AG08395 (cell line): ENCODE data around the gene NRIP3.
"Not testable (repeated sequence)": the region's sequence is repeated elsewhere in the genome, so short reads cannot be mapped to it uniquely, and the experiment has no call there.

Source experiments
- DNase-seq: peaks from one replicate; pipeline ENCODE4 v3.0.0; 2012; ENCODE audit warnings: mixed read lengths, low spot score

NRIP3 gene

DNA sequence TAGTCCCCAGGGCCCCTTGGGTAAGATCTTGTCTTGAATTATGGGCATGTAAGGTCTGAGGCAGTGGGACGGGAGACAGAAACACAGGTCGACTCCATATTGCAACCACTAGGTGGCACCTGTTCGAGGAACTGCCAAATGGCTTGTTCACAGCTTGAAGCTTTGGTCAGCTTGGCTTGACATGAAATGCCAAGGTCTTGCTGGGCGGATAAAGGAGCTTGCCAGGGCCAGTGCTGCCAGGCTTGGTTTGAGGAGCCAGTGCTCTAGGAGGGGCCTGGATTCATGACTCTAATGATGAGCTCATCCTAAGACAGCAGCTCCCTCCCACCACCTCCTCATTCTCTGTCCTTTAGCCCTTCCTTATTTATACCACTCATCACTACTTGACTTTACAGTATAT lies 11.9 kb upstream of the NRIP3 start:
- peak; percentile 84 for DNase-seq

DNA sequence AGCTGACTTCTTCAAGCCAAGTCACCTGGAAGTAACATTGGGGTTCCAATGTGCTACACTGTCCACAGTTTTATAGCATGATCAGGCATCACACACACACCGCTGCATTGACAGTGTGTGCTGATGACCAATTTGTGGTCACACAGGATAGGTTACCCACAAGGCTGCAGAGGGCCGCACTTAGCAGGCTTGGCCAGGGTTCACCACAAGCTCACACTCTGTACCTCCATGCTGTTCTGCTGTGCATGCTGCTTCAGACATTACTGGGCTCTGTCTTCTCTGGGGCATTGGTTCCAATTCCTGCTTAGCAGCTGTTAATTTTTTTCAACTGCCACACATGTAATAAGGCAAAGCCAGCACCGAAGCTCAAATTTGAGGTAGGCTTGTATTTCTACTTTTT lies 11.0 kb upstream of the NRIP3 start:
- no peak for DNase-seq

DNA sequence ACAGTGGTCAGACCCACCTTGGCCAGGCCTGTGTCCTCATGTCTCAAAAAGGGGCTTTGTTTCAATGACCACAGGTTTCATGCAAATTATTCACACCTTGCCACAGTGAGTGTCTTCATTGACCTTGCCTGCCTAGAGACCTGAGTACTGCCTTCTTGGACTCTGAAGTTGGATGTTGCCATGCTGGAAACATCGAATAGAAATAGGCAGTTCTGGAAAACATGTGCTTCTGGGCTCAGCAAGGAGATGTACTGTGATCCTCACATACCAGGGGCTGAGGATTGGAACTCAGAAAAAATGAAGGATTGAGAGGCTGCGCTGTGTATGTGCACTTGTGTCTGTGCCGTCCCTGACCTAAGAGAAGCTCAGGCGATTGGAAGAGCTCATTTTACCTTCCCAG lies 9.6 kb upstream of the NRIP3 start:
- no peak for DNase-seq

DNA sequence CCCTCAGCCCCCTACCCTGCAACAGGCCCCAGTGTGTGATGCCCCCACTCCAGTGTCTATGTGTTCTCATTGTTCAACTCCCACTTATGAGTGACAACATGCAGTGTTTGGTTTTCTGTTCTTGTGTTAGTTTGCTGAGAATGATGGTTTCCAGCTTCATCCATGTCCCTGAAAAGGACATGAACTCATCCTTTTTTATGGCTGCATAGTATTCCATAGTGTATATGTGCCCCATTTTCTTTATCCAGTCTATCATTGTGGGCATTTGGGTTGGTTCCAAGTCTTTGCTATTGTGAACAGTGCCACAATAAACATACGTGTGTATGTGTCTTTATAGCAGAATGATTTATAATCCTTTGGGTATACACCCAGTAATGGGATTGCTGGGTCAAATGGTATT lies 5.7 kb upstream of the NRIP3 start:
- not testable (repeated sequence) for DNase-seq

DNA sequence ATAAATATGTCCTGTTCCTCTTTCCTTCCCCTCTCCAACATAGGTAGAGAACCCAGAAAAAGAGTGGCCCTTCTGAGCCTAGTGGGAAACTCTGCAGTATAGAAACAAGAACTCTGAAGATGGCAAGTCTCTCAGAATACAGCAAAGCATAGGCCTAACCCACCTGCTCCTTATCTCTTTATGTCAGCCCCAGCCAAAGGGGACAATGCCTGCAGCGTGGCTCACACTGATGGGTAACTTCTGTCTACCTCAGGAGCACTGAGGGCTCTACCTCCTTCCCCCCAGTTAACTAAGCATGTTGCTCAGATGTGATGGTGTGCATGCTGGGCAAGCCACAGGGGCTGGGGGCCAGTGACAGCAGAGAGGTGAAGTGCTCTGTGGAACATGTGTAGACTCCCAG lies 4.9 kb upstream of the NRIP3 start:
- DNase-seq = no peak

DNA sequence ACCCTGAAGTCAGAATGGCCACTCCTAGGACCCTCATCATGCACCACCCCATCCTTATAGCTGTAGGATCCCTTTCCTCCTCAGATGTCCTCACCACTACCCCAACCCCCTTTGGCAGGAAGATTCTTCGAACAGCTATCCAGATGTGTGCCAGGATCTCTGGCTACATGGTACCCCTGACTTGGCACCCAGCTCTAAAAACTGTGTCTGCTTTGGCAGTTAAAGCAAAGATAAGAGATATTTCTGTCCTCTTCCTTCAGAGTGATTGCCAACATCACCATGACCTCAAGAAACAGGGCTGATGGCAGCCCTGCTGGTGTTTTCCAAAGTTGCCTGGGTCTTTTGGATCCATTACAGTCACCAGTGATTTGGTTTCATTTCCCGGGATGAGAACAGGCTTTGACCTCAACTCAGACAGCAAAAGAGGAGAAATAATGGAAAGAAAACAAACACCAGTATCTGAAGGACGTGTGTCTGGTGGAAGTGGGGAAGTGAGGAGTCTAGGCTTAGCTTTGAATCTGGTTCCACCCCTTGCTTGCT lies 4.3 kb upstream of the NRIP3 start:
- no peak for DNase-seq

DNA sequence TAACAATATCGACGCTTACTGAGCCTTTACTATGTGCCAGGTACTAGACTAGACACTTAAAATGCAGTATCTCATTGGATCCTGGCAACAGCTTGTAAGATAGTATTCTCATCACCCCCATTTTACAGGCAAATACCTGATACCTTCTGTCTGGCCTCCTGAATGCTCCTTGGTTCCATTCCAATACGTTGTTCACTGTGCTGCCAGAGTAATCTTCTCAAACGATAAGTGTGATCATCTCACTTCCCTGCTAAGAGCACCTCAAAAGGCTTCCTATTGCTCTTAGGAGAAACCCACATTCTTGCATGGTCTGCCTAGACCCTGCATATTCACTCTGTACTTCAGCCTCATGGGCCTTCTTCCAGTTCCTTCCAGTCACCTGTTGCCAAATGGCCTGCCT lies 1.3 kb upstream of the NRIP3 start:
- no peak for DNase-seq

DNA sequence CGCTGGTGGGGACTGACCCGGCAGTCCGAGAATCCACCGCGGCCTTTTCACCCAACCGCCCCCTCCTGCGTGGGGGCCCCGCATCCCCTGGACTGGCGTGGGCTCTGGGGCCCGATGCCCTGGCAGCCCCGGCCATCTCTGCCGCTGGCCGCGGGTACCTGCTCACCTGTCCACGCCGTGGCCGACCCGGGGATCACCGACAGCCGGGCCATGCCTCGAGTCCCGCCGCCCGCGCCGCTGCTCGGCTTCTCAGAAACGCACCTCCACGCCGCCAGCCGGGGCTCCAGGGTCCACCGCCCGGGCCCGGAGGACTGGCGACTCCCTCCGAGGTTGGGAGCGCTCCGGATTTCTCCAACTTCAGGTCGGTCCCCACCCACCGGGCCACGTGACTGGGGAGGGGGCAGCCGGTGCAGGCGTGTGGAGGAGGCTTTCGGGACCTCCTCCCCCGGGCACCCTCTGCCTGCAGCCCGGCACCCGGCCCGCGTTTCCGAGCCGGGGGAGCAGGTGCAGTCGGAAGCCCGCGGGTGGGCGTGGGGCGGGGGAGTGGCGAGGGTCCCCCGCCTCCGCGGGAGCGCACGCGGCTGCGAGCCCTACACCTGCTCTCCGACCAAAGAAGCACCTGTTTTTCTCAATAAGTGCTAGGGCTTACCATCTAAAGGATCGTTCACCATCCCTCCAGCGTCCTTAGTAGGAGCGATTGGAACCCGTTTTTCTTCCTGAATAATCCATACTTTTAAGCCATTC lies 554 bp upstream of the NRIP3 start:
- DNase-seq = no peak

DNA sequence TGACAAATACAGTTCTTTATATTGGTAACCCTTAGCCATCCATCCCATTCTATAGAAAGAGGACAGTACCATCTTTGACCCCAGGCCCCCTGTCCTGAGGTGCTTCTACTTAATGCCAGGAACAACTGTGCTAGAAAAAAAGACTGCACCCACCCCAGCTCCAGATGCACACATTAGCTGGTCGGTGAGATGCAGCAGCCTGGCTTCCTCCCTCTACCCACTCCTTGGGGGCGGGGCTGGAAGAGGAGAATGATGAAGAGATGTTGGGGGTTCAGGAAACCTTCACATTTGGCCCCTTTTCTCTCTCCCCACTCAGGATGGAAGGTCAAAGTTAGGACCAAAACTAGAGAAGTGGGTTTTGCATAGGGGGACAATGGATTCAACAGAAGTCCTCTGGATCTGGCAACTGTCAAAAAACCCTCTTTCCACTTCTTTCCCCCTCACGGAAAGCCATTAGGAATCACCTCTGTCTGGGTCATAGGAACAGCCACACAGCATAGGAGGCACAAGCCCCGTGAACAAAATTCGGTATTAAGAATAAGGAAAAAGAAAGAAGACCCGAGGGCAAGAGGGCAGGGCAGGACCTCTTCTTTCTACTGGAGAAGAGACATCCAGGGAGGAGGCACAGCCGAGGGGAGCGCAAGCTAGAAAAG lies 755 bp downstream of the NRIP3 start:
- DNase-seq = no peak

DNA sequence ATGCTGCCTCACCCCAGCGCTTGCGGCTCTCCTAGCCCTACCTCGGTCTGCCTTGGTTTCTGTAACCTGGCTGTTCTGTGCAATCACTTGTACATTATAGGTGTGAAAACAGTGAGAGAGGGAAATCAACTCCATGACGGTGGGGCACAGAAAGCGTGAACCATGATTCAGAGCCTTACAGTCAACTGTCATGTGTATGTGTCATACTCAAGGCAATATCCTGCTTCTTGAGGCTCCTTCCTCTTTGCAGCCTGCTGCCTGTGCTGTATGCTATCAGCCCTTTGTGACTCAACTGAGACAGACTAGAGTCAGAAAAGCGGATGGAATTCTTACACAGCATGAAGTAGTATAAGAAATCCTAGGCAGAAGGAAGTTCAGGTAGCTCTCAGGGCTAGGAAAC lies 2.1 kb downstream of the NRIP3 start:
- peak; percentile 81 for DNase-seq

DNA sequence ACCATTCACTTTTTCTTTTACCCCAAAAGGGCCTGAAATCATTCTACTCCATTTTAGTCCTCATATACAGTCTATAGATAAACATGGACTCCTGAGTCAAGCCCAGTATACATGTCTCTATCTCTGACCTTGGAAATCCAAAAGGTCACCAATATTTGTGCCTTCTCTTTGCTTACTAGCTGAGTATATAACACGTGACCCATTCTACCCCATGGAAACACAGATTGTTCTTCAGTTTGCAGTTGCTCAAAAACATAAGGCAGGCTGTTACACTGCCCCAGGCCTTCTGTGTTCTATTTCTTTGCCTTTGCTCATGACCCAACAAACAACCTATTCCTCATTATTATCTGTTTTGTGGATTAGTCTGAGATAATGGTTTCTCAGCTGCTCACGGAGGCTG lies 5.8 kb downstream of the NRIP3 start:
- DNase-seq = no peak

DNA sequence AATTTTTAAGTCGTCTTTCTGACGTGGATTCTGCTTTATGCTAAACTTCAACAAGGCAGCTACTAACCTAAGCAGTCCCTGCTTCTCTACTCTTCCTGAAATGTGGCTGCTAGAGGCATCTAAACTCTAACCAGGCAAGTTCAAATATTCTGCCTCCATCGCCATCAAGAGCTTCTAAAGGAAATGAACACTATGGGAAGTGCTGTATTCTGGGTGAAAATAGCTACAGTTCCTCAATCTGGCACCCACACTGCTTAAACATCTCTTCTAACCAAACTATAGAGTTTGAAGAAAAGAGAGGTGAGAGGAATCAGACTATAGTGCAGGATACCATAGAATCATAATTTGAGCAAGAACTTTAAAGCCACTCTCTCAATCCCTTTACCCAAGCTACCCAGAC lies 6.3 kb downstream of the NRIP3 start:
- DNase-seq = no peak

DNA sequence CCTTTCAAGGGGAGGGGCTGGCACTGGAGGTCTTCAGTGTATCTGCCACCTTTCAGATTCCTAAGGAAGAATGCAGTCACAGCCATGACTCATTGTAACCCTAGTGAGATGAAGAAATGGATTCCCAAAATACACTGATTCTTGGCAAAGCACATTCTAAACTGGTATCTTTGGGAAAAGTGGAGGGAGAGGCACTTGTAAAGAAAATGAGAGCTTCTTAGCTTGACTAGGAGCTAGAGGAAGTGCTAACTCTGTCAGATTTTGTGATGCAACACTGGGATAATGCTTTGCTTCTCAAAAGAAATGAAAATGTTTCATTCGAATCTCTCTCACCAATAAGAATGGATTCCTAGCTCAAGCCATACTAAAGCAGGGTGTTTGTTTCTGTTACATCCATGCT lies 14.3 kb downstream of the NRIP3 start:
- peak; percentile 72 for DNase-seq

DNA sequence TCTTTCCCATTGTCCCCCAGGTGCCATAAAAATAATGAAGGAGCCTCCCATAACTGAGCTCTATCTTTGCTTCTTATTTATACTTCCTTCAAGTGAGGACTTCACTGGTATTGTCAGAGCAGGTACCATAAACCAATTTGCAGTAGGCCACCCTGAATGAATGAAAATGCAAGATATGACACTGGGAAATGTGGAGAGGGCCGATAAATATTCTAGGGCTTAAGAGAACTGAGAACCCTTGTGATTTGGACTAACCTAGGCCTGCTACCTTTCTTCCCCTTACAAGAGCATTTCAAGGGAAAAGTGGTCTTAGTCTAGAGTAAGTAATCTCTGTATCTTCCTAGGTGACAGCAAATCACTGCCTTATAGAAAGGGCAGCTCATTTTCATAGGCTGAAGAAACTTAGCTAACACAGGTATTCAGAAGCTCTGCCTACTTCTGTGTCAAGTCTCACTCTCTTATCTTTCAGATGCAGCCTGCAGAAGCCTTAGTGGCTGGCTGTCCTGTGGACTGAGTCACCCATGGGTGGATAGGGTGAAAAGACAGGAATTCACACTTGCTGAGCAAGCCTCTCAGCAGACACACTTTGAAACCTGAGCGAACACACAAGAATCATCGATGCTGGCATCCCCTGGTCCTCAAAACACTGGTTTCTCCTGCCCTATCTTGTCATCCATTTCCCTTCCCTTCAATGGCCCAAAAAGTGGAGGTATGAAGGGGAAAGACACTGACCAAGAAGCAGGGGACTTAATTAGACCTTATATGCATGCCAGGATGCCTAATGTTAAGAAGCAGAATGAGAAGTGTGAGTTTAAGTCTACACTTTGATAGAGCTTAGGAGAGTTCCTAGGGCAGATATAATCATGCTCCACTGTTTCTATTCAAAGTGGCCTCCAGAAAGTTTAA lies 15.2 kb downstream of the NRIP3 start:
- peak; percentile 70 for DNase-seq

DNA sequence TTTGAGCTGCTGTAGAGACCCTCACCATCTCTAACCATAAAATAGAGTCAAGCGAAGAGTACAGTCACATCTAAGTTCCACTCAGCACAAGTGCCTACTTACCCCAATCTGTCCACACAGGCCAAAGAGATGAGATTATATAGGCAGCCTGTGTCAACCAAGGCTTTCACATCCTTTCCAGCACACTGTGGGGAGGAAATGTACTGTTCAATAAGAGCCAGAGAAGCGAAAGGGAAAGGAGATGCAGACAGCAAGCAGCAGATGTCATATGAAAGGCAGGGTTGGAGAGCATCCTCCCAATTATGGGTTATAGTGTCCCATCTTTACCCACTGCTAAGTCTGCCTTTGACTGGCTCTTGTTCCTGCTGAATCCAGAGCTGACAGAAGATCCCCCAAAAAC lies 16.4 kb downstream of the NRIP3 start:
- DNase-seq = no peak

DNA sequence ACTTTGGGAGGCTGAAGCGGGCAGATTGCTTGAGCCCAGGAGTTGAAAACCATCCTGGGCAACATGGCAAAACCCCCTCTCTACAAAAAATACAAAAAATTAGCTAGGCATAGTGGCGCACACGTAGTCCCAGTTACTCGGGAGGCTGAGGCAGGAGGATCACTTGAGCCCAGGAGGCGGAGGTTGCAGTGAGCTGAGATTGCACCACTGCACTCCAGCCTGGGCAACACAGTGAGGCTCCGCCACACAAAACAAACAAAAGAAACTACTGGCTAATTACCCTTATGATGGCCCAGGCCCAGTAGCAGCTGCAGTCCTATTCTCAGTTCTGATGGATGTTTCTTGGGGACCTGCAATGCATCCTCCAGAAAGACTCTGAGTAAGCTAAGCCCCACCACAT lies 17.0 kb downstream of the NRIP3 start:
- DNase-seq = not testable (repeated sequence)

DNA sequence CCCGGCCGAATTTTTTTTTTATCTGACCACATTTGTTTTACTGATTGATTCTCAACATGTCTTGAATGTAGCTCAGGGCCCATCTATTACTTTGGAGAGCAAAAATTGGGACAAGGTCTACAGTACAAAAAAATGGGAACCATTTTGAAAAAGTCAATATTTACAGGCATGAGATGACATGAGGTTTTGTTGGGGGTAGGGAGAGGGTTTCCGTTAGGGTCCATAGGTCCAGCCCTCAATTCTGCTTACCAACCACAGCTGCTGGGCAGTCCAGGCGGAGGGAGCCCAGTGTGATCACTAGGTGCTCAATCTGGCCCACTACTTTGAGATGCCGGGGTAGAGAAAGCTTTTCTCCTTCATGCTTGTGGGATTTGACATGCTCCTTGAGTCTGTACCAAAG lies 18.3 kb downstream of the NRIP3 start:
- no peak for DNase-seq

DNA sequence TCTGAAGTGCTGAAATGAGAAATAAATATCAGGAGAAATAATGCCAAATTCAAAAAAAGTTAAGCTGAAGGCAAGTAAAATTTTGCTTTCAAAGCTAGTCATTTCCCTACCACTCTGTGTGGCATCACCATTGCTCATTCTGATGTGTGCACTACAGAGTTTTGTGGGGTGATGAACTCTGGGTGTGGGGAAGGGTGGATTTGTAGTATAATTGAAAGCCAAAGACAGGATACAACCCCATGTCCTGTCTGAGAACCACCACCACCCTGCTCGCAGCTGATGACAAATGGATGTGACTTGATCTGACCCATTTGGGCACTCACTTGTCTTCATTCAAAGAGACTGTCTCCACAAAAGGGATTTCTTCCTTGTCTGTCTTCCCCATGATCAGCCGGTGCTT lies 20.2 kb downstream of the NRIP3 start:
- DNase-seq = no peak

DNA sequence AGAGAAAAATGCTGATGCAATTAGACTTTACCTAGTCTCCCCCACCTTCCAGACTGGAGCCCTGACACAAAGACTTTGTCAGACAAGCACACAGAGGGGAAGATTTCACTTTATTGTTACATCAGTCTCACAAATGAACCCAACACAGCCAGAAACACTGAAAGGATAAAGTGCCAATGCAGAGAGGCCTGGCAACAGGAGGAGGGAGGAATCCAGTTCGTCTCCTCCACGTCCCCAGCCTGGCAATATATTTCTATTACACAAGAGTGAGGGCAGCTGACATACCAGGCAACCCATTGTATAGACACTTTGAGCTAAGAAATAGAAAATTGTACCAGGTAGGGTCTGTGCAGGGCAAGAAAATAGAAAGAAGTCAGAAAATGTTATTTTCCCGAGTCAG lies 23.3 kb downstream of the NRIP3 start:
- DNase-seq = no peak

DNA sequence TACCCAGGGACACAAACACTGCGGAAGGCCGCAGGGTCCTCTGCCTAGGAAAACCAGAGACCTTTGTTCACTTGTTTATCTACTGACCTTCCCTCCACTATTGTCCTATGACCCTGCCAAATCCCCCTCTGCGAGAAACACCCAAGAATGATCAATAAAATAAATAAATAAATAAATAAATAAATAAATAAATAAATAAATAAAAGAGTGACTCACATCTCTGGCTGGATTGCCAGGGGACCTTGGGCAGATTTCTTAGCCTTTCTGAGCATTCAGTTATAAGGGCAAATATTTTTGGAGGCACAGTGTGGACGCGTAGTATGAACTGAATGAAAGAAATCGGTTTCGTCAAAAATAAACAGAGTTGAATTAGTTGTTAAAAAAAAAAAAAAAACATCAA lies 24.4 kb downstream of the NRIP3 start:
- DNase-seq = not testable (repeated sequence)

DNA sequence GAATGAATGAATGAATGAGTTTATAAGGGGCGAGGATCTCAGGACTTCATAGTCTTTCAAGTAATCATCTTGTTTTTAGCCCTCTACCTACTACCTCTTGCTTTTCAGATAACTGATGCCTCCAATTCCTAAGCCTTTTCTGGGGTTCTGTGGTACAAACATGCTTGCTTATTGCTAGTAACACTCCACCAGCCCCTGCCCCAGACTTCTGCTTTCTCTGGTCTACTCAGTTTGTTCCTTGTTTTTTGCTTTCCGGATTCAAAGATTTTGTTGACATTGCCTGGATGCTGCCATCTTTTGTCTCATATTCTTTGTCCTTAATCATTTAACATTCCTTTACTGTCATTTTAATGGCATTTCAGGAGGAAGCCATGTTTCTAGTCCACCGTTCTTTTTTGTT lies 30.7 kb downstream of the NRIP3 start:
- DNase-seq = no peak

DNA sequence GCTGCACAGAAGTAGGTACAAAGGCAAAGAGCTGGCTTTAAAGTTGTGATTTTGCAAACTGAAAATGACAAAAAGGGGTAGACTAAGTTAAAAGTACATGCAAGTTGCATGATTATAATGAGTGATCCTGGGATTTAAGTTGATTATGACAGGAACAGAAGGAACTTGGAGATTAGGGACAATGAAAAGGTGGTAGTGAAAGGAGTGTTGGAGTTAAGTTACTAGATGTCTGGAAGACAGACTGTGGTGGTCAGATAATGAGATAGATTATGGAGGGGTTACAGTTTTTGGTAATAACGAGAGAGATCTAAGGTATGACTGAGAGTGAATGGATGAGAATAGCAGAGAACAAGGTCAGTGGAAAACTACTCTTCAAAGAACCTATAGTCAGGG lies 31.9 kb downstream of the NRIP3 start:
- DNase-seq = no peak
